ENCODE measurements around the gene GNG14. TPM values are rescaled to one million over a fixed set of nuclear protein-coding genes. Genes with fewer than 3 reads are reported as not detected.
A peak's percentile ranks its signal among the peaks of the same experiment; 100 is the strongest.

The GNG14 gene
- total RNA-seq (not detected), polyA plus RNA-seq (not detected)
- long read RNA-seq, donor 1, result 0 reads
- long read RNA-seq, donor 2, result 0 reads
- long read RNA-seq, donor 3, result 0 reads

DNA sequence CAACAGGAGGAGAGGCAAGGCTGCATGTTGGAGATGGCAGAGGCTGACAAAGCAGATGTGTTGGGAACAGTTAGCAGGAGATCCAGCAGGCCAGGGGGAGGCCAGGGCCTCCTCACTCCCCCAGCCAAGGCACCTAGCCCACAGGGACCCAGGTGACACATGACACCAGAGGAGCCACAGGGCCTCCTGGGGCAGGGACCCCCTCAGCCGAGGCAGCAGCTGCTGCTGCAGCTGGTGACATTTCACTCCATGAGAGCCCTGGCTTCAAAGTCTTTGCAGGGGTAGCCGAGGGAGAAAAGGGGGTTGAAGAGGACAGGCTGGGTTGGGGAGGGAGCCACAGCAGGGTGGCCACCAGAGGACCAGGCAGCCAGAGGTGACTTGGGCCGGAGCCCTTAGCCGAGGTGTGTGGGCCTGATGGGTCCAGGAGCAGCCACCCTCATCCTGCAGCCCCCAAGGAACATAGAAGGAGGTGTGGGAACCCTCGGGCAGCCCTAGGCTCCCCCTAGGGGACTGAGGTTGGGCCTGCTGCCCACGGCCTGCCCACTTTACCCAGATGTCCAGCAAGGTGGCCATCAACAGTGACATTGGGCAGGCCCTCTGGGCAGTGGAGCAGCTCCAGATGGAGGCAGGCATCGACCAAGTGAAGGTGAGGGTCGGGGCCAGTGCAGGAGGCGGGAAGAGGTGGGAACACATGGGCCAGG is at the start of gene GNG14:
GNG14 (plus strand) TSS at position 503 of the 701 bp plus-strand sequence; CDS start at position 554, 51 bp downstream.
- H3K27ac ChIP-seq, result no peak within 1 kb of the TSS
- 83 to 88% methylated on average over 9 of the region's 9 CpGs for WGBS, 2 donors
- no peak within 1 kb of the TSS for H3K4me3 ChIP-seq
- peaks cover 0 to 4% (median 0%) of the 10 kb centered on the region in 9 donors for H3K36me3 ChIP-seq
- ATAC-seq, result no peak
- no peaks in the 10 kb centered on the region for H3K4me1 ChIP-seq
- DNase-seq, result no peak
- intact Hi-C loops (cut with DNase I), result no loop called here
- TF ChIP-seq, protein P1, sequence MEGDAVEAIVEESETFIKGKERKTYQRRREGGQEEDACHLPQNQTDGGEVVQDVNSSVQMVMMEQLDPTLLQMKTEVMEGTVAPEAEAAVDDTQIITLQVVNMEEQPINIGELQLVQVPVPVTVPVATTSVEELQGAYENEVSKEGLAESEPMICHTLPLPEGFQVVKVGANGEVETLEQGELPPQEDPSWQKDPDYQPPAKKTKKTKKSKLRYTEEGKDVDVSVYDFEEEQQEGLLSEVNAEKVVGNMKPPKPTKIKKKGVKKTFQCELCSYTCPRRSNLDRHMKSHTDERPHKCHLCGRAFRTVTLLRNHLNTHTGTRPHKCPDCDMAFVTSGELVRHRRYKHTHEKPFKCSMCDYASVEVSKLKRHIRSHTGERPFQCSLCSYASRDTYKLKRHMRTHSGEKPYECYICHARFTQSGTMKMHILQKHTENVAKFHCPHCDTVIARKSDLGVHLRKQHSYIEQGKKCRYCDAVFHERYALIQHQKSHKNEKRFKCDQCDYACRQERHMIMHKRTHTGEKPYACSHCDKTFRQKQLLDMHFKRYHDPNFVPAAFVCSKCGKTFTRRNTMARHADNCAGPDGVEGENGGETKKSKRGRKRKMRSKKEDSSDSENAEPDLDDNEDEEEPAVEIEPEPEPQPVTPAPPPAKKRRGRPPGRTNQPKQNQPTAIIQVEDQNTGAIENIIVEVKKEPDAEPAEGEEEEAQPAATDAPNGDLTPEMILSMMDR (IDR thresholded peaks at IDR 0.05), result no peak
- no peaks in the 10 kb centered on the region for H3K27me3 ChIP-seq
- H3K9me3 ChIP-seq, result no peaks in the 10 kb centered on the region

DNA sequence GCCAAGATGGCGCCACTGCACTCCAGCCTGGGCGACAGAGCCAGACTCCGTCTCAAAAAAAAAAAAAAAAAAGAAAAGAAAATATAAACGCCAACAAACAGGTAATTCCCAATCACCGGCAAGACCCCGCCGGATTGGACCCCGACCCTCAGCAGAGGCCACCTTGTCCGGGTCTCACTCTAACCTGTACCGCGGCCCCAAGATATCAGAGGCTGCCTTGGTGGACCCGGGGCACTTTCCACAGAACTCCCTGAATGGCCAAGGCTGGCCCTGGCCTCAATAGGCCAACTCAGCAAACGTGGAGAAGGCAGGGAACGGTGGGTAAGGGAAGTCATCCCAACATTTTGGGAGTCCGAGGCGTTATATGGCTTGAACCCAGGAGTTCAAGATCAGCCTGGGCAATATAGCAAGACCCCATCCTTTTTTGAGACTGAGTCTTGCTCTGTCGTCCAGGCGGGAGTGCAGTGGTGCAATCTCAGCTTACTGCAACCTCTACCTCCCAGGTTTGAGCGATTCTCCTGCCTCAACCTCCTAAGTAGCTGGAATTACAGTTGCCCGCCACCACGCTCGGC is 49.1 kb upstream of the GNG14 start:
- ATAC-seq (no peak), DNase-seq (no peak)
- 96% methylated on average over 22 of the region's 22 CpGs for WGBS, 2 donors

DNA sequence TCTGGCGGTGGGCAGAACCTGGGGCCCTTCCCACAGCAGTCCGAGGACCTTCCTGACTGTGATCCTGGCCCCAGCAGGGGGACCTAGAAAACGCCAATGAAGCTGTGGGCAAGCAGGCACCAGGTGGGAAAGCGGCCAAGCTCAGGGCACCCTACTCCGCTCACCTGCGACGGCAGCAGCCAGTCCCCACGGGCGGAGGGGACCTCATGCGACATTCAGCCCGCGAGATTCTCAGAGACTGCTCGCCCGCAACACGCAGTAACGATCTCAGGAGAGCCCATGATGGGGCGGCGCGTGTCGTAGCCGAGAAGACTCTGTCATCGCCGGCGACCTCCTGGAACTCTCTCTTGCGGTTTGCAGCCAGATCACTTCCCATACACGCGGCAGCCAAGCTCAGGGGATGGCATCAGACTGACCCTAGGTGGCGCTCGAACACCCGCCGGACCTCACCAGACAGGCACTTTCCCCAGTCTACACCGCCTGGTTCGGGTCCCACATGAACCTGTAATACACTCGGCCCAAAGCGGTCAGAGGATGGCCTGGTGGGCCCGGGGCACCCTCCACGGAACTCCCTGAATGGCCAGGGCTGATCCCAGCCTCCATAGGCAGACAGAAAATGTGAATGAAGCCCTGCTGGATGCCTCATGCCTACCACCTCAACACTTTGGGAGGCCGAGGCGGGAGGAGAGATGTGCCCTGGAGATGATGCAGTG is 47.7 kb upstream of the GNG14 start:
- intact Hi-C loops (cut with DNase I), result loop anchor here in 1 of 10 donors (2.0 kb wide), 1 partner anchor 33 kb away; no protein-coding TSS in a partner anchor
- H3K9me3 ChIP-seq, result no peaks in the 10 kb centered on the region
- peaks cover 0 to 5% (median 0%) of the 10 kb centered on the region in 9 donors for H3K36me3 ChIP-seq
- DNase-seq (peak; percentile 81 to 84), ATAC-seq (peak; percentile 89 to 95 (median 90))
- TF ChIP-seq, protein P1 (IDR thresholded peaks at IDR 0.05), result peak; percentile 70 to 91 (median 81)
- no peaks in the 10 kb centered on the region for H3K27me3 ChIP-seq
- peak overlapping the region in 8 of 10 donors; percentile 16 to 41 (median 36) for H3K4me3 ChIP-seq
- WGBS, 2 donors, result 10 to 13% methylated on average over 39 of the region's 39 CpGs
- peak overlapping the region in 1 of 10 donors; percentile 59 for H3K27ac ChIP-seq
- H3K4me1 ChIP-seq, result peaks cover 0 to 13% (median 9%) of the 10 kb centered on the region in 9 donors

More for the DNA sequence above, 49.1 kb upstream of the GNG14 start:
- no peaks in the 10 kb centered on the region for H3K27me3 ChIP-seq
- peaks cover 0 to 13% (median 9%) of the 10 kb centered on the region in 9 donors for H3K4me1 ChIP-seq
- no peaks in the 10 kb centered on the region for H3K9me3 ChIP-seq
- TF ChIP-seq, protein P1 (IDR thresholded peaks at IDR 0.05), result no peak
- H3K4me3 ChIP-seq, result no peak overlapping the region
- intact Hi-C loops (cut with DNase I), result no loop called here
- peaks cover 0 to 6% (median 0%) of the 10 kb centered on the region in 9 donors for H3K36me3 ChIP-seq
- H3K27ac ChIP-seq, result no peak overlapping the region

DNA sequence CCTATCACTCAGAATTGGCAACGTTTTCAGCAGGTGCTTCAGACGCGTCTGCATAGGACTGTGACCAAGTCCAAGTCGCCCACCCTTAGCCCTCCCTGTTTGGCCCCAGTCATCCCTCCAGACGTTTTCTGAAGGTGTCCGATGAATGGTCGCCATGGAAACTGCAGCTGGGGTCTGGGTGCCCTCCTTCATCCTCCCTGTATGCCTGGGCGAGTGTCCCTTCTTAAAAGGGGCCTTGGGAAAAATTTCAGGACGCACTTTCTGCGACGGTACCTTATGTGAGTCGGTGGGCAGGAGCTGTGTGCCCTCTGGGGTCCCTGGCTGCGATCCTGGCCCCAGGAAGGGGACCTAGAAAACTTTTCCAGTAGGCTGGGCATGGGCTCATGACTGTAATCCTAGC is 46.3 kb upstream of the GNG14 start:
- peaks cover 0 to 7% (median 0%) of the 10 kb centered on the region in 9 donors for H3K36me3 ChIP-seq
- ATAC-seq (no peak), DNase-seq (no peak)
- H3K27ac ChIP-seq, result no peak overlapping the region
- WGBS, 2 donors, result 68 to 71% methylated on average over 13 of the region's 13 CpGs
- H3K27me3 ChIP-seq, result no peaks in the 10 kb centered on the region
- H3K4me1 ChIP-seq, result peaks cover 0 to 13% (median 9%) of the 10 kb centered on the region in 9 donors
- H3K4me3 ChIP-seq, result no peak overlapping the region
- TF ChIP-seq, protein P1 (IDR thresholded peaks at IDR 0.05), result no peak
- intact Hi-C loops (cut with DNase I), result loop anchor here in 1 of 10 donors (2.0 kb wide), 1 partner anchor 31 kb away; no protein-coding TSS in a partner anchor
- H3K9me3 ChIP-seq, result no peaks in the 10 kb centered on the region
